Hematopoietic multipotent progenitor cell (in vitro differentiated cells): Measurements from ENCODE around the gene BAG5. TPM values are rescaled to one million over a fixed set of nuclear protein-coding genes. Genes with fewer than 3 reads are reported as not detected.
A peak's percentile ranks its signal among the peaks of the same experiment; 100 is the strongest.

ENCODE experiments used
- DNase-seq, 3 donors: peaks; one replicate each; pipeline ENCODE4 v3.0.0-alpha.2; 2011 to 2015; ENCODE audit warnings: low read depth in 2 of 3, low spot score in 2 of 3
- total RNA-seq: library from RNA; depleted of rRNA; stranded (reverse); fragments of >200 nt; gene quantifications from one replicate; pipeline ENCODE4 v1.2.3, GENCODE V29; 2012

BAG5 gene
- total RNA-seq, 1 donor, result 12.4 TPM

GRCh38 chr14:103547941-103548462 lies 14.5 kb downstream of the BAG5 start:
- DNase-seq, result no peak

GRCh38 chr14:103547455-103547940 lies 15.0 kb downstream of the BAG5 start:
- no peak for DNase-seq

GRCh38 chr14:103546652-103547454 lies 15.6 kb downstream of the BAG5 start:
- DNase-seq, result peak; percentile 53 to 72 (median 60)

GRCh38 chr14:103545915-103546651 lies 16.4 kb downstream of the BAG5 start:
- no peak for DNase-seq

GRCh38 chr14:103545219-103545914 lies 17.1 kb downstream of the BAG5 start:
- DNase-seq, result no peak

- no peak for DNase-seq
These were observed 17.9 kb downstream of the BAG5 start for GRCh38 chr14:103544388-103545218.

- no peak for DNase-seq
These were observed 18.6 kb downstream of the BAG5 start for GRCh38 chr14:103543721-103544387.

GRCh38 chr14:103543140-103543539 lies 19.3 kb downstream of the BAG5 start:
- no peak for DNase-seq

- DNase-seq, result no peak
These were observed 19.8 kb downstream of the BAG5 start for GRCh38 chr14:103542605-103543088.

- DNase-seq, result no peak
These were observed 20.5 kb downstream of the BAG5 start for GRCh38 chr14:103541709-103542604.

- DNase-seq, result no peak
These were observed 21.4 kb downstream of the BAG5 start for GRCh38 chr14:103540821-103541708.

- DNase-seq, result no peak
These were observed 23.2 kb downstream of the BAG5 start for GRCh38 chr14:103539056-103539825.

- no peak for DNase-seq
These were observed 24.0 kb downstream of the BAG5 start for GRCh38 chr14:103538291-103539055.

GRCh38 chr14:103537175-103537990 lies 25.1 kb downstream of the BAG5 start:
- DNase-seq, result no peak

GRCh38 chr14:103536693-103537092 lies 25.8 kb downstream of the BAG5 start:
- DNase-seq, result no peak
